ENCODE measurements around the gene WDR64.

GRCh38 chr1:241607497-241607896 is 44.6 kb upstream of the WDR64 start:
- TF ChIP-seq CTCF (IDR thresholded peaks at IDR 0.05; ENCODE audit: poor library complexity): no peak
- TF ChIP-seq EZH2phosphoT487 (IDR thresholded peaks at IDR 0.05; ENCODE audit: low read depth, severe bottlenecking, unreplicated experiment): no peak

Measured in hepatocyte (in vitro differentiated cells).